Omental fat pad (tissue), 4 donors: ENCODE measurements around the gene WIPF3. TPM values are rescaled to one million over a fixed set of nuclear protein-coding genes. Genes with fewer than 3 reads are reported as not detected.

Source experiments
- ATAC-seq: fragments of 150-250 bp; one replicate; pipeline ENCODE4 v1.9.1; 2016; ENCODE audit warnings: mild to moderate bottlenecking, moderate library complexity; ENCODE audit not compliant: low FRiP score
- DNase-seq: peaks from one replicate; pipeline ENCODE4 v3.0.0-alpha.2; 2019; ENCODE audit warnings: low spot score
- CTCF ChIP-seq, 3 donors: fragments of 450-650 bp; IDR thresholded peaks; one replicate each; pipeline ENCODE4 v1.5.1; 2016 to 2017; ENCODE audit warnings: antibody characterized with exemption in 3 of 3, mild to moderate bottlenecking in 3 of 3, moderate library complexity in 2 of 3
- total RNA-seq, 4 donors: library from RNA; depleted of rRNA; stranded (reverse); fragments of >200 nt; gene quantifications; one replicate each; pipeline ENCODE4 v1.1.0, GENCODE V29; 2016

WIPF3 gene
- total RNA-seq, 4 donors from 2014 or later: 0.19 to 1.6 (median 0.37) TPM

DNA sequence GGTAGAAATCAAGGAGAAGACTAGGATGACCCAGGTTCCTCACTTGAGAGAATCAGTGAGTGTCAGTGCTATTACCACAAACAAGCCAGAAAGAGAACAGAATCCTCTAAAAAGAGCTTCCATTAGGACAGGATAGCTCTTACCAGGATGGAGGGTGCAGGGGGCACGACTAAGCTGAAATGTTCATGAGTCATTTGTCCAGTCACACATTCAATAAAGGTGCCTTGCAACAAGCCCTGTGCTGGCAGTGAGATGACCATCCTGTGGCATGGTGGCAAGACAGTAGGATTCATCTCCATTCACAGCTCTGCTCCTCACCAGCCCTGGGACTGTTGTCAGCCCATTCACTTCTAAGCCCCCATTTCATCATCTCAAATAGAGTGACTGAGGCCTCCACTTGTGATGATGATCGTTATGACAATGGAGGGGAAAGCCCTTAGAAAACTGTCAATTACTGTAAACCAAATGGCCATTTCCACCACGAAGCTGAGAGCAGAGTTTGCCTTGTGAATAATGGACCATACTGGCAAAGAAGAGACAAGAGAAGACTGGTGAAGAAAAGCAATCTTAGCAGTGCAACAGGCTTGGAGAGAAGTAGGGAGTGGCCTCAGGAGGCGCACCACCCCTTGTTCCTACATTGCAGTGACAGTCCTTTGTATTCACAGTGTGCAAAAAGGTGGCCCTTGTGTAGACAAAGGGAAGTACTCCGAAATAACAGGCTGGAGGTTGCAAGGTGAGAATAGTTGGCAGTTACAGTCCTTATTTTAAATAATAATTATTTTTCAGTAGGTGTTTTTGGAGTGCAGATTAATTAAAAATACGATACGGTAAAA is 9.0 kb upstream of the WIPF3 start:
- no peak for TF ChIP-seq CTCF (IDR thresholded peaks at IDR 0.05)
- no peak for DNase-seq
- no peak for ATAC-seq

DNA sequence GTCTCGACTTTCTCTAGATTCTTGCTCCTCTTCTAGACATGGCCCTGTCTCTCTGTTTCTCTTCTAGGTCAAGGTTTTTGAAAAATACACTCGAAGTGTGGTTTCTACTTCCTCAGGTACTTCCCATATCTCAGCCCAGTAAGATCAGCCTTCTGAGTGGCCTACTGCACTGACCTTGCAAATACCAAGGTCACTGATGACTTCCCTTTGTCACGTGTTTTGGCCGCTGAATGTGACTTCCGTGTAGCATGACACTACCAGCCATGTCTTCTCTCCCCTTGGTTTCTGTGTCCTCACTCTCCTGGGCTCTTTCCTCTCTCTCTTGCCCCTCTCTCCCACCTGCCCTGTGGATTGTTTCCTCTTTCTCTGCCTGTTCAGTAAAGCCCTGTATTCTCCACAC is 7.9 kb upstream of the WIPF3 start:
- peak; percentile 19 for ATAC-seq
- no peak for DNase-seq
- no peak for TF ChIP-seq CTCF (IDR thresholded peaks at IDR 0.05)

- ATAC-seq (no peak), DNase-seq (no peak)
- TF ChIP-seq CTCF (IDR thresholded peaks at IDR 0.05): no peak
Observed at GRCh38 chr7:29801929-29802328, 4.4 kb upstream of the WIPF3 start.

- DNase-seq (no peak), ATAC-seq (no peak)
- no peak for TF ChIP-seq CTCF (IDR thresholded peaks at IDR 0.05)
Observed at GRCh38 chr7:29805031-29805430, 1.3 kb upstream of the WIPF3 start.

DNA sequence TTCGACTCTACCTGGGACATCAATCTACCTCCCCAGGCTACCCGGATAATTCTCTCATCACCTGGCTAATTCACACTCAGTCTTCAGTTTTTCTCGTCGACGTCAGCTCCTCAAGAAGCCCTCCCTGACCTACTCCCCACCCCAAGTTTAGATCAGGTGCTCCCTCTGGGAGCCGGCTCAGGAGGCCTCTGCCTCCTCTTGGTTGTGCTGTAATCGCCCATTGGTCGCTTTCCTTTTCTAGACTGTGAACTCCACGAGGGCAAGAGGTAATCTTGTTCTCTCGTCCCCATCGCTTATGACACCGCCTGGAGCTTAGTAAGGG is 461 bp upstream of the WIPF3 start:
- no peak for ATAC-seq
- no peak for DNase-seq

GRCh38 chr7:29806995-29807841 is 910 bp downstream of the WIPF3 start:
- peak; percentile 26 for ATAC-seq
- no peak for DNase-seq
- no peak for TF ChIP-seq CTCF (IDR thresholded peaks at IDR 0.05)

More for the DNA sequence above, 461 bp upstream of the WIPF3 start:
- no peak for TF ChIP-seq CTCF (IDR thresholded peaks at IDR 0.05)
